GM21381 (cell line): ENCODE data around the gene ACSL3.
"Not testable (repeated sequence)": the region's sequence is repeated elsewhere in the genome, so short reads cannot be mapped to it uniquely, and the experiment has no call there.

Experiments
- ATAC-seq: cut with Tn5 transposase; IDR thresholded peaks from one replicate; pipeline ENCODE4 v1.9.1; 2021; ENCODE audit warnings: mild to moderate bottlenecking, moderate library complexity; ENCODE audit not compliant: unreplicated experiment

Gene ACSL3

GRCh38 chr2:222851956-222852617 is 8.7 kb upstream of the ACSL3 start:
- no peak for ATAC-seq

- ATAC-seq, result no peak
Measured at GRCh38 chr2:222854773-222855700, 5.8 kb upstream of the ACSL3 start.

GRCh38 chr2:222859786-222860612 is 837 bp upstream of the ACSL3 start:
- no peak for ATAC-seq

GRCh38 chr2:222861411-222862105 is 722 bp downstream of the ACSL3 start:
- peak; percentile 36 for ATAC-seq

- ATAC-seq, result no peak
Measured at GRCh38 chr2:222862106-222862908, 1.5 kb downstream of the ACSL3 start.

GRCh38 chr2:222862909-222863544 is 2.2 kb downstream of the ACSL3 start:
- no peak for ATAC-seq

GRCh38 chr2:222864296-222864695 is 3.5 kb downstream of the ACSL3 start:
- no peak for ATAC-seq

- no peak for ATAC-seq
Measured at GRCh38 chr2:222865301-222865700, 4.5 kb downstream of the ACSL3 start.

- ATAC-seq, result no peak
Measured at GRCh38 chr2:222866358-222866960, 5.6 kb downstream of the ACSL3 start.

GRCh38 chr2:222868560-222869251 is 7.9 kb downstream of the ACSL3 start:
- not testable (repeated sequence) for ATAC-seq

- no peak for ATAC-seq
Measured at GRCh38 chr2:222869252-222869560, 8.4 kb downstream of the ACSL3 start.

- no peak for ATAC-seq
Measured at GRCh38 chr2:222871291-222871690, 10.5 kb downstream of the ACSL3 start.

- ATAC-seq, result no peak
Measured at GRCh38 chr2:222872551-222872950, 11.7 kb downstream of the ACSL3 start.

GRCh38 chr2:222875482-222875881 is 14.6 kb downstream of the ACSL3 start:
- ATAC-seq, result no peak

GRCh38 chr2:222876947-222877346 is 16.1 kb downstream of the ACSL3 start:
- no peak for ATAC-seq

- no peak for ATAC-seq
Measured at GRCh38 chr2:222877556-222878300, 16.9 kb downstream of the ACSL3 start.

- ATAC-seq, result no peak
Measured at GRCh38 chr2:222878301-222878876, 17.6 kb downstream of the ACSL3 start.
